ENCODE results near the gene C1orf116.

DNA sequence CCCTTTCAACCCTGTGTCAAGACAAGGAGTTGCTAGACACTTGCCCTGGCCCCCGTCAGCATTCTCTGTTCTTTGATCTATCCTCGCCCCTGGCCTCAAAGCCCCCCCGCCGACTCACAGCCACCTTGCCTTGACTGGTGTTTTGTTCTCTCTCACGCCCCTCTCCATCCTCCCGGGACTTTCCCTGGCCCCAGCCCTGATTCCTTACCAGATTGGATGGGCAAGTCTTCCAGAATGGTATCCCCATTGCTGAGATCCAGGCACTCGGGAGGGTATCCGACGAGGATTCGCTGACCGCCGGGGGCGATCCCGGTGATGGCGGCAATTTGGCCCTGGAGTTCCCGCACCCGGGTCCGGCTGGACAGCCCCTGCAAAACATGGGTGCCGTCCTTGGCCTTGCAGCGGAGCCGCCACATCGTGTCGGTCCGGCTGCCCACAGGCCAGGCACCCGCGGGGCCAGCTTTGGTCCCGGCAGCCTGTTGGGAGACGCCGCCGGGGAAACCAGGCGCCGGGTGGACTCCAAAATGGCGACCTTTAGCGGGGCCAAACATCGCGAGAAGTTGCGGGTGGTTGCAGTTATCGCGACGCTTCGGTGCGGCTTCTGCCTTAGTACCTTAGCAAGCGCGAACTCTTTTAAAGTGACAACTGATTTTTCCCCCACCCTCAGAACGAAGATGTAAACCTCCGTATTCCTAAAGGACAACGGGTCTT lies 18.1 kb upstream of the C1orf116 start:
- TF ChIP-seq RARB (CRISPR knock-in tag; IDR thresholded peaks at IDR 0.05) (no peak), GLIS3 (CRISPR knock-in tag; IDR thresholded peaks at IDR 0.05) (no peak), ZFP30 (CRISPR knock-in tag; IDR thresholded peaks at IDR 0.05) (no peak), ISL1 (CRISPR knock-in tag; IDR thresholded peaks at IDR 0.05) (no peak), ZFP3 (CRISPR knock-in tag; IDR thresholded peaks at IDR 0.05) (no peak), SNAI2 (CRISPR knock-in tag; IDR thresholded peaks at IDR 0.05) (no peak), BACH2 (CRISPR knock-in tag; IDR thresholded peaks at IDR 0.05; ENCODE audit: borderline replicate concordance) (no peak), ESRRG (CRISPR knock-in tag; IDR thresholded peaks at IDR 0.05) (no peak)
- TF ChIP-seq, protein P1, sequence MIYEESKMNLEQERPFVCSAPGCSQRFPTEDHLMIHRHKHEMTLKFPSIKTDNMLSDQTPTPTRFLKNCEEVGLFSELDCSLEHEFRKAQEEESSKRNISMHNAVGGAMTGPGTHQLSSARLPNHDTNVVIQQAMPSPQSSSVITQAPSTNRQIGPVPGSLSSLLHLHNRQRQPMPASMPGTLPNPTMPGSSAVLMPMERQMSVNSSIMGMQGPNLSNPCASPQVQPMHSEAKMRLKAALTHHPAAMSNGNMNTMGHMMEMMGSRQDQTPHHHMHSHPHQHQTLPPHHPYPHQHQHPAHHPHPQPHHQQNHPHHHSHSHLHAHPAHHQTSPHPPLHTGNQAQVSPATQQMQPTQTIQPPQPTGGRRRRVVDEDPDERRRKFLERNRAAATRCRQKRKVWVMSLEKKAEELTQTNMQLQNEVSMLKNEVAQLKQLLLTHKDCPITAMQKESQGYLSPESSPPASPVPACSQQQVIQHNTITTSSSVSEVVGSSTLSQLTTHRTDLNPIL (CRISPR knock-in tag; IDR thresholded peaks at IDR 0.05; ENCODE audit: low read depth) = no peak
- TF ChIP-seq, protein P2, sequence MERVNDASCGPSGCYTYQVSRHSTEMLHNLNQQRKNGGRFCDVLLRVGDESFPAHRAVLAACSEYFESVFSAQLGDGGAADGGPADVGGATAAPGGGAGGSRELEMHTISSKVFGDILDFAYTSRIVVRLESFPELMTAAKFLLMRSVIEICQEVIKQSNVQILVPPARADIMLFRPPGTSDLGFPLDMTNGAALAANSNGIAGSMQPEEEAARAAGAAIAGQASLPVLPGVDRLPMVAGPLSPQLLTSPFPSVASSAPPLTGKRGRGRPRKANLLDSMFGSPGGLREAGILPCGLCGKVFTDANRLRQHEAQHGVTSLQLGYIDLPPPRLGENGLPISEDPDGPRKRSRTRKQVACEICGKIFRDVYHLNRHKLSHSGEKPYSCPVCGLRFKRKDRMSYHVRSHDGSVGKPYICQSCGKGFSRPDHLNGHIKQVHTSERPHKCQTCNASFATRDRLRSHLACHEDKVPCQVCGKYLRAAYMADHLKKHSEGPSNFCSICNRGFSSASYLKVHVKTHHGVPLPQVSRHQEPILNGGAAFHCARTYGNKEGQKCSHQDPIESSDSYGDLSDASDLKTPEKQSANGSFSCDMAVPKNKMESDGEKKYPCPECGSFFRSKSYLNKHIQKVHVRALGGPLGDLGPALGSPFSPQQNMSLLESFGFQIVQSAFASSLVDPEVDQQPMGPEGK (CRISPR knock-in tag; IDR thresholded peaks at IDR 0.05; ENCODE audit: borderline replicate concordance) = no peak
- TF ChIP-seq, protein P3, sequence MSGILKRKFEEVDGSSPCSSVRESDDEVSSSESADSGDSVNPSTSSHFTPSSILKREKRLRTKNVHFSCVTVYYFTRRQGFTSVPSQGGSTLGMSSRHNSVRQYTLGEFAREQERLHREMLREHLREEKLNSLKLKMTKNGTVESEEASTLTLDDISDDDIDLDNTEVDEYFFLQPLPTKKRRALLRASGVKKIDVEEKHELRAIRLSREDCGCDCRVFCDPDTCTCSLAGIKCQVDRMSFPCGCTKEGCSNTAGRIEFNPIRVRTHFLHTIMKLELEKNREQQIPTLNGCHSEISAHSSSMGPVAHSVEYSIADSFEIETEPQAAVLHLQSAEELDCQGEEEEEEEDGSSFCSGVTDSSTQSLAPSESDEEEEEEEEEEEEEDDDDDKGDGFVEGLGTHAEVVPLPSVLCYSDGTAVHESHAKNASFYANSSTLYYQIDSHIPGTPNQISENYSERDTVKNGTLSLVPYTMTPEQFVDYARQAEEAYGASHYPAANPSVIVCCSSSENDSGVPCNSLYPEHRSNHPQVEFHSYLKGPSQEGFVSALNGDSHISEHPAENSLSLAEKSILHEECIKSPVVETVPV (CRISPR knock-in tag; IDR thresholded peaks at IDR 0.05) = no peak
- TF ChIP-seq, protein P4, sequence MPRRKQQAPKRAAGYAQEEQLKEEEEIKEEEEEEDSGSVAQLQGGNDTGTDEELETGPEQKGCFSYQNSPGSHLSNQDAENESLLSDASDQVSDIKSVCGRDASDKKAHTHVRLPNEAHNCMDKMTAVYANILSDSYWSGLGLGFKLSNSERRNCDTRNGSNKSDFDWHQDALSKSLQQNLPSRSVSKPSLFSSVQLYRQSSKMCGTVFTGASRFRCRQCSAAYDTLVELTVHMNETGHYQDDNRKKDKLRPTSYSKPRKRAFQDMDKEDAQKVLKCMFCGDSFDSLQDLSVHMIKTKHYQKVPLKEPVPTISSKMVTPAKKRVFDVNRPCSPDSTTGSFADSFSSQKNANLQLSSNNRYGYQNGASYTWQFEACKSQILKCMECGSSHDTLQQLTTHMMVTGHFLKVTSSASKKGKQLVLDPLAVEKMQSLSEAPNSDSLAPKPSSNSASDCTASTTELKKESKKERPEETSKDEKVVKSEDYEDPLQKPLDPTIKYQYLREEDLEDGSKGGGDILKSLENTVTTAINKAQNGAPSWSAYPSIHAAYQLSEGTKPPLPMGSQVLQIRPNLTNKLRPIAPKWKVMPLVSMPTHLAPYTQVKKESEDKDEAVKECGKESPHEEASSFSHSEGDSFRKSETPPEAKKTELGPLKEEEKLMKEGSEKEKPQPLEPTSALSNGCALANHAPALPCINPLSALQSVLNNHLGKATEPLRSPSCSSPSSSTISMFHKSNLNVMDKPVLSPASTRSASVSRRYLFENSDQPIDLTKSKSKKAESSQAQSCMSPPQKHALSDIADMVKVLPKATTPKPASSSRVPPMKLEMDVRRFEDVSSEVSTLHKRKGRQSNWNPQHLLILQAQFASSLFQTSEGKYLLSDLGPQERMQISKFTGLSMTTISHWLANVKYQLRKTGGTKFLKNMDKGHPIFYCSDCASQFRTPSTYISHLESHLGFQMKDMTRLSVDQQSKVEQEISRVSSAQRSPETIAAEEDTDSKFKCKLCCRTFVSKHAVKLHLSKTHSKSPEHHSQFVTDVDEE (CRISPR knock-in tag; IDR thresholded peaks at IDR 0.05) = no peak

All from SK-N-SH treated with all-trans-retinoic acid at 6 μM for 48 hours (cell line).